ENCODE results near the gene SETD2.
A peak's percentile ranks its signal among the peaks of the same experiment; 100 is the strongest.

Gene SETD2

GRCh38 chr3:46987319-46987742 lies 176.6 kb downstream of the SETD2 start:
- Histone ChIP-seq H3K27ac (ENCODE audit: low read length) (peak overlapping the region; percentile 94), H3K79me2 (ENCODE audit: insufficient read depth, low read length) (peaks cover 54% of the 10 kb centered on the region), H3K36me3 (ENCODE audit: insufficient read depth, low read length) (peaks cover 50% of the 10 kb centered on the region), H3K4me1 (ENCODE audit: insufficient read depth, low read length) (peaks cover 60% of the 10 kb centered on the region), H3K27me3 (ENCODE audit: insufficient read depth, low read length, poor library complexity) (no peaks in the 10 kb centered on the region), H4K20me1 (ENCODE audit: insufficient read depth, low read length) (peaks cover 13% of the 10 kb centered on the region), H2AFZ (ENCODE audit: low read depth, low read length) (no peak overlapping the region), H3K9me3 (ENCODE audit: insufficient read depth, low read length, severe bottlenecking) (no peaks in the 10 kb centered on the region), H3K4me3 (ENCODE audit: low read depth in 1 of 2, low read length in 2 of 2) (peak overlapping the region in 1 of 2 experiments; percentile 11; a peak in 2 of 4 replicates), H3K9ac (ENCODE audit: low read depth, low read length) (peak overlapping the region; percentile 32), H3K4me2 (ENCODE audit: insufficient read depth, low read length) (peak overlapping the region; percentile 54)
- peak; percentile 68 for ATAC-seq (ENCODE audit: insufficient read depth, low read depth)
- DNase-seq: peak; percentile 73
- TF ChIP-seq EZH2 (IDR thresholded peaks at IDR 0.05; ENCODE audit: borderline replicate concordance, low read depth, low read length, severe bottlenecking) (no peak), CTCF (IDR thresholded peaks at IDR 0.05; ENCODE audit: borderline replicate concordance, extremely low read depth, low read length, poor library complexity, severe bottlenecking) (no peak)

GRCh38 chr3:46986782-46987310 lies 177.1 kb downstream of the SETD2 start:
- Histone ChIP-seq H3K27me3 (ENCODE audit: insufficient read depth, low read length, poor library complexity) (no peaks in the 10 kb centered on the region), H3K4me3 (ENCODE audit: low read depth in 1 of 2, low read length in 2 of 2) (peak overlapping the region in 1 of 2 experiments; percentile 11; a peak in 1 of 4 replicates), H3K79me2 (ENCODE audit: insufficient read depth, low read length) (peaks cover 59% of the 10 kb centered on the region), H4K20me1 (ENCODE audit: insufficient read depth, low read length) (peaks cover 14% of the 10 kb centered on the region), H3K9ac (ENCODE audit: low read depth, low read length) (peak overlapping the region; percentile 32), H3K9me3 (ENCODE audit: insufficient read depth, low read length, severe bottlenecking) (no peaks in the 10 kb centered on the region), H3K4me2 (ENCODE audit: insufficient read depth, low read length) (peak overlapping the region; percentile 54), H2AFZ (ENCODE audit: low read depth, low read length) (no peak overlapping the region), H3K36me3 (ENCODE audit: insufficient read depth, low read length) (peaks cover 46% of the 10 kb centered on the region), H3K4me1 (ENCODE audit: insufficient read depth, low read length) (peaks cover 64% of the 10 kb centered on the region), H3K27ac (ENCODE audit: low read length) (peak overlapping the region; percentile 94)
- TF ChIP-seq CTCF (IDR thresholded peaks at IDR 0.05; ENCODE audit: borderline replicate concordance, extremely low read depth, low read length, poor library complexity, severe bottlenecking): no peak
- no peak for TF ChIP-seq EZH2 (IDR thresholded peaks at IDR 0.05; ENCODE audit: borderline replicate concordance, low read depth, low read length, severe bottlenecking)
- DNase-seq (no peak), ATAC-seq (ENCODE audit: insufficient read depth, low read depth) (no peak)

GRCh38 chr3:46986055-46986730 lies 177.7 kb downstream of the SETD2 start:
- no peak for DNase-seq
- Histone ChIP-seq H3K4me3 (ENCODE audit: low read depth in 1 of 2, low read length in 2 of 2) (peak overlapping the region in 1 of 2 experiments; percentile 11; a peak in 1 of 4 replicates), H3K27ac (ENCODE audit: low read length) (peak overlapping the region; percentile 94), H3K9me3 (ENCODE audit: insufficient read depth, low read length, severe bottlenecking) (no peaks in the 10 kb centered on the region), H3K4me2 (ENCODE audit: insufficient read depth, low read length) (peak overlapping the region; percentile 54), H3K9ac (ENCODE audit: low read depth, low read length) (peak overlapping the region; percentile 32; the same call in 1 of the 2 replicates), H3K4me1 (ENCODE audit: insufficient read depth, low read length) (peaks cover 71% of the 10 kb centered on the region), H3K27me3 (ENCODE audit: insufficient read depth, low read length, poor library complexity) (no peaks in the 10 kb centered on the region), H3K79me2 (ENCODE audit: insufficient read depth, low read length) (peaks cover 65% of the 10 kb centered on the region), H3K36me3 (ENCODE audit: insufficient read depth, low read length) (peaks cover 39% of the 10 kb centered on the region), H2AFZ (ENCODE audit: low read depth, low read length) (no peak overlapping the region), H4K20me1 (ENCODE audit: insufficient read depth, low read length) (peaks cover 19% of the 10 kb centered on the region)
- no peak for ATAC-seq (ENCODE audit: insufficient read depth, low read depth)
- no peak for TF ChIP-seq CTCF (IDR thresholded peaks at IDR 0.05; ENCODE audit: borderline replicate concordance, extremely low read depth, low read length, poor library complexity, severe bottlenecking)

All from DND-41 (cell line).